GM15510 (cell line): Measurements from ENCODE around the gene TMEM82.

Experiments used
- POLR2A ChIP-seq: IDR thresholded peaks from 3 replicates; pipeline ENCODE4 v1.6.1; 2011; ENCODE audit warnings: borderline replicate concordance; ENCODE audit not compliant: insufficient read length; ENCODE audit errors: extremely low read depth

The TMEM82 gene

DNA sequence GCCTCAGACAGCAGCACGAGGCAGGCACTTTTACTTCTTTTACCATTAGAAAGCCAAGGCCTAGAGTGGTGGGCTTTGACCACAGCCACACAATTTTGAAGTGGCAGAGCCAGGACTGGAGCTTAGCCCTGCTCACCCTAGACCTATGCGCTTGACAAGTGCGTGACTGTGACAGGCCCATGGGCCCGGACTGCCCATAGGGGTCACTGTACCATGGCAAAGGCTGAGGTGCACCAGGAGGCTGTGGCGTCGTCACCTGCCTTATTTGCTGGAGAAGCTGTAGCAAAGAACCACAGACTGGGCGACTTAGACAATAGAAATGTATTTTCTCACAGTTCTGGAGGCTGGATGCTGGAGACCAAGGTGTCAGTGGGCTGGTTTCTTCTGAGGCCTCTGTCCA lies 2.6 kb upstream of the TMEM82 start:
- no peak for TF ChIP-seq POLR2A

DNA sequence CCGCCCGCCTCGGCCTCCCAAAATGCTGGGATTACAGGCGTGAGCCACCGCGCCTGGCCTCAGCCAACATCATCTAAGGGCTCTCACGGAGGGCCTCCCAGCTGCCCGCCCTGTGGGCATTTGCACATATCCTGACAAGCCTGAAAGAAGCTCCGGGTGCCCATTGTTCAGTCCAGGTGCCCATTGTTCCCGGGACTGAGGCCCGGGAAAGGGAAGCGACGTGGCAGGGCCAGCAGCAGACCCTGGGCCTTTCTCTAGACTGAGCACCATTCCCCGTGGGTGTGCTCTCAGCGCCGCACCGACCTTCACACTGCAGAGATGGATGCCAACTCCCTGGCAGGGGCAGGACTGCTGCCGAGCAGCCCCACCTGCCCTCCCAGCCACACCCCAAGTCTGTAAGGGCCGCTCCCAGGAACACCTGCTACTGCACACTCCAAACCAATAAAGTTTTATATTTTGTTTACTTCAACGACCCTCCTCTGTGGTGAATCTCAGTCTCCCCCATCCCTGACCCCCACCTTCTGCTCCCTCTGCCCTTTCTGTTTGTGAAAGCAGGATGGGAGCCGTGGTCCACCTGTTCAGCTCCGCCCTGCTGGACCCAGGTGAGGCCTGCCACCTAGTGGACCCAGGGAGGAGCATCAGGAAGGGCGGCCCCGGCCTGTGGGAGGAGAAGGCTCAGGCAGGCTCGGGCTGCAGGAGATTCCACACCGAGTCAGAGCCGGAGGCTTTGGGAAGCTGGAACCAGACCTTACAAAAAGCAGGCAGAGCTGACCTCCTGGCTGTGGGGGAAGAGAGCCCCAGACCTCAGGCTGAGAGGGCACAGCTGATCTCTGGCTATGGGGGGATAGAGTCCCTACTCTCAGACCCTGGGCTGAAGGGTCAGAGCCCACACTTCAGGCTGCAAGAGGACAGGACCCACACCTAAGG lies 1.1 kb upstream of the TMEM82 start:
- TF ChIP-seq POLR2A: no peak

- TF ChIP-seq POLR2A: no peak
Measured at GRCh38 chr1:15744122-15744679, 1.9 kb downstream of the TMEM82 start.

DNA sequence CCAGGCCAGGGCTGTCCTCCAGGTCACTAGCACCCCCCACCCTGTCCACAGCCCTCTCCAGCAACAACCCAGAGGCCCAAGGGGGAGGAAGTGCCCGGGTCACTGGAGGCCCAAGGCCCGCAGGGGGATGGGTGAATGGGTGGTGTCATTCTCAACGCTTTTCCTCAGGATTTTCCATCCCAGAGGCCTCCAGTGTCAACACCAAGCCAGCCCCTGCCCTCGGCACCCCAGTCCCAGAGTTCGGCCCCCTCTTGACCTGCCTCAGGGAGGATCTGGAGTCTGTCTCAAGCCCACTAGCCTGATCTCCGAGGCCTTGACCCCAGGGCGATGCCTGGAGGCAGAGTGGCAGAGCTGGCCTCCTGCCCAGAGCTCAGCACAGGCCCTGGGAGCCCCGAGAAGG lies 5.1 kb downstream of the TMEM82 start:
- TF ChIP-seq POLR2A: no peak

- TF ChIP-seq POLR2A: no peak
Measured at GRCh38 chr1:15748264-15748663, 6.0 kb downstream of the TMEM82 start.

GRCh38 chr1:15748690-15749398 lies 6.5 kb downstream of the TMEM82 start:
- TF ChIP-seq POLR2A: no peak

- no peak for TF ChIP-seq POLR2A
Measured at GRCh38 chr1:15749399-15750291, 7.3 kb downstream of the TMEM82 start.

DNA sequence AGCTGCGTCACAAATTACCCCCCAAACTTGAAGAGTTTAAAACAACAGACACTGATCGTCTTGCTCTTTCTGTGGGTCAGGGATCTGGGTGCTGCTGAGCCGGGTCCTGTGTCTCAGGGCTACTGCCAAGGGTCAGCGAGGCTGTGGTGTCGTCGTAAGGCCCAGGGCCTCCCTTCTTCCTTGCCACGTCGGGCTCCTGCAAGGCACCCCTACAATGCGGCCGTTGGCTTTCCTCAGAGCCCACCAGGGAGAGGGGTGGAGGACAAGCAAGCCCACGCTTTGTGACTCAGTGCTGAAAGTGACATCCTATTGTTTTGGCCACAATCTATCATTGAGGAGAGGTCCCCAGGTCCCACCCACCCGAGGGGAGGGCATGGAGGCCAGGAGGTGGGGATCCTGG lies 8.6 kb downstream of the TMEM82 start:
- TF ChIP-seq POLR2A: no peak

DNA sequence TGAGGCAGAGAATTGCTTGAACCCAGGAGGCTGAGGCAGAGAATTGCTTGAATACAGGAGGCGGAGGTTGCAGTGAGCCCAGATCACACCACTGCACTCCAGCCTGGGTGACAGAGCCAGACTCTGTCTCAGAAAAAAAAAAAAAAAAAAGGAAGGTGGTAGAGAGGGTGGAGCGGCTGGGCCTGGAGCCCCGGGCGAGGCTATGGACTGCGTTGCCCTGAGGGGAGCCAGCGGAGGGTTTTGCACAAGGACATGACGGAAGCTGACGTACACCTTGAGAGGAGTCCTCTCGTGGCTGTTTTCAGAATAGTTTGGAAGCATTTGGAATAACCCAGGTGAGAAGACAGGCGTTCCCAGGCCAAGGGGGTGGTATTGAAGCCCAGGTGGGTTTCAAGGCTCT lies 9.4 kb downstream of the TMEM82 start:
- no peak for TF ChIP-seq POLR2A

- TF ChIP-seq POLR2A: no peak
Measured at GRCh38 chr1:15753776-15754175, 11.5 kb downstream of the TMEM82 start.

DNA sequence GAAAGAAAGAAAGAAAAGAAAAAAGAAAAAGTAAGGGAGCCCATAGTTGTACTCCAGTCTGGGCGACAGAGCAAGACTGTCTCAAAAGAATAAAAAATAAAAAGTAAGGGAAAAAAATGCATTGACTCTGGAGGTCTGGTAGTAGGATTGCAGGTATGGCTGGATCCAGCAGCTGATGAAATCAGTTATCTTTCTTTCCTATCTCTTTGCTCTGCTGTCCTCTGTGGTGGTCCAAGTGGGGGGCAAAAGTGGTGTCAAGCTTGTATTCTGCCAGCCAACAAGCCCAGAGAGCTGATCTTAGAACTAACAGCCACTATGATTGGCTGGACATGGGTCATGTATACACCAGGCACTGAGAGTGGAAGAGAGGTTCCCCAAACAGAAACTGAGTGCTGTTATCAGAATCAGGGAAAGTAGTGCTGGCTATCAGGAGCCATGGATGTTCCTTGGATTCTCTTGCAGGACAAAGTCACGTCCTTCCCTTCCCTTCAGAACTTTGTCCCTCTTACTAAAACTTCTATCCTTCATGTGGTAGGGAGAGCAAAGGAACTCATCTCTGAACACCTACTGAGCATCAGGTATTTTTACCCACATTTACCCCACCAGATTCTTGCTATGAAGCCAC lies 12.8 kb downstream of the TMEM82 start:
- no peak for TF ChIP-seq POLR2A

DNA sequence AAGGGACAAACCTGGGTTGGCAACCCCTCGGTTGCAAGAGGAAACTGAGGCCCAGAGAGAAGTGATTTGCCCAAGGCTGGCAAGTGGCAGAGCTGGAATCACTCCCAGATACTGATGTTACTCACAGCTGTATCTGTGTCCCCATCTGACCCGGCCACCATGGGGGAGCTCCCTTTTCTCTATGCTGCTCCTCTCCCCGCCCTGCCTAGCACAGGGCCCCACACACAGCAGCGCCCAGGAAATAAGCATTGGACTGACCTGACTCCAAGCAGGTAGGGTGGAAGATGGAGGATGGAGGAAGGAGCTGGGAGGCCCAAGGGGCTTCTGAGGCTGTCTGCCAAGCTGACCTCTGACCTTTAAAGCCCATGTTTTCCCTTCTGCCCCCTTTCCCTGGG lies 13.3 kb downstream of the TMEM82 start:
- no peak for TF ChIP-seq POLR2A

GRCh38 chr1:15756143-15757015 lies 14.1 kb downstream of the TMEM82 start:
- TF ChIP-seq POLR2A: no peak
